Ovary (tissue), 9 donors: ENCODE data around the gene CHMP4B. TPM values are rescaled to one million over a fixed set of nuclear protein-coding genes. Genes with fewer than 3 reads are reported as not detected.

Experiments
- DNase-seq, 5 donors: peaks; one replicate each; pipeline ENCODE4 v3.0.0-alpha.2; 2019 to 2020
- H3K27ac ChIP-seq, 2 donors: fragments of 200-600 bp; one replicate each; pipeline versions ENCODE4 v1.5.1 to v1.8.0; 2019 to 2022
- H3K27me3 ChIP-seq: fragments of 200-600 bp; one replicate; pipeline ENCODE4 v1.8.0; 2022
- H3K36me3 ChIP-seq: fragments of 200-600 bp; sonication (generic); one replicate; pipeline ENCODE4 v1.5.1; 2019
- H3K4me1 ChIP-seq: one replicate; pipeline ENCODE4 v1.8.1; 2013; ENCODE audit warnings: mild to moderate bottlenecking, moderate library complexity; ENCODE audit not compliant: insufficient read depth
- H3K4me3 ChIP-seq: fragments of 200-600 bp; sonication (generic); one replicate; pipeline ENCODE4 v1.5.1; 2017
- H3K9me3 ChIP-seq, 2 donors: fragments of 200-600 bp in 1 of 2; sonication (generic) in 1 of 2; one replicate each; pipeline versions ENCODE4 v1.5.1 to v1.8.1; 2013 to 2019; ENCODE audit warnings: mild to moderate bottlenecking in 1 of 2, moderate library complexity in 1 of 2
- CTCF ChIP-seq, 3 donors: fragments of 450-650 bp in 2 of 3; fragments of 200-600 bp in 1 of 3; IDR thresholded peaks; one replicate each; pipeline versions ENCODE4 v1.5.1 to v1.8.0; 2016 to 2022; ENCODE audit warnings: antibody characterized with exemption in 3 of 3, mild to moderate bottlenecking in 1 of 3
- EP300 ChIP-seq: sonication (generic); formaldehyde crosslinking; IDR thresholded peaks from one replicate; pipeline ENCODE4 v1.6.1; 2017; ENCODE audit warnings: antibody characterized with exemption
- POLR2A ChIP-seq: fragments of 450-650 bp; IDR thresholded peaks from one replicate; pipeline ENCODE4 v1.6.1; 2017; ENCODE audit warnings: antibody characterized with exemption, mild to moderate bottlenecking, moderate library complexity
- WGBS, 3 donors: extraction: QIAGEN DNeasy Blood & Tissue Kit in 1 of 3; methylation state at CpG; one replicate each; pipeline versions ENCODE4 v1.1.5 to v1.1.7; 2013 to 2017; 5-methylcytosine and 5-hydroxymethylcytosine counted together
- intact Hi-C, 4 donors: fragments of 100-400 bp; cut with DNase I; formaldehyde crosslinking; loops; one replicate each; pipeline versions ENCODE4 v1.11.0 to v1.15.1; 2022 to 2023
- polyA plus RNA-seq, 2 donors: library from polyadenylated mRNA; stranded (reverse); fragments of 200-250 nt in 1 of 2; fragments of 350-450 nt in 1 of 2; fragmentation: Illumina TruSeq in 1 of 2; extraction: RNeasy Lipid Tissue Mini Kit (QIAGEN cat#74804) in 1 of 2; gene quantifications; one replicate each; pipeline ENCODE4 v1.2.3, GENCODE V29; 2013 to 2014
- total RNA-seq, 7 donors: library from RNA; depleted of rRNA in 2 of 7; stranded (reverse); fragments of >200 nt in 2 of 7; fragmentation: NEBNext Ultra II Directional in 3 of 7; extraction: Animal tissue kit (Norgen Biotek cat#: 25700) in 3 of 7; gene quantifications; one replicate each; pipeline versions ENCODE4 v1.1.0 to v1.2.4, GENCODE V29; 2016 to 2023
- donor health status: DM: no; HTN: no; CAD: no; lungs with moderate emphysema.
- donor health status: DM: no; HTN: no; CAD: no.
- donor health status: Bipolar disorder and iron deficiency.
- donor health status: DM: yes; HTN: yes; CAD: no.
- donor health status: DM: no; HTN: no; CAD: no.
- donor health status: DM: yes; HTN: yes; CAD: no.

The CHMP4B gene
- total and polyA plus RNA-seq, 9 donors = 48.5 to 153 (median 96.7) TPM

GRCh38 chr20:33785503-33785902, 25.6 kb upstream of the CHMP4B start:
- Histone ChIP-seq H3K36me3 (no peaks in the 10 kb centered on the region), H3K9me3 (no peaks in the 10 kb centered on the region), H3K27me3 (no peaks in the 10 kb centered on the region), H3K4me3 (no peak overlapping the region), H3K27ac (no peak overlapping the region), H3K4me1 (no peaks in the 10 kb centered on the region)
- intact Hi-C loops = no loop called here
- TF ChIP-seq POLR2A (no peak), CTCF (IDR thresholded peaks at IDR 0.05) (no peak), EP300 (no peak)
- no peak for DNase-seq
- 92 to 95% (median 93%) methylated on average over 5 of the region's 5 CpGs for WGBS, 3 donors

- no peak overlapping the region for H3K27ac ChIP-seq
- WGBS, 3 donors = 73 to 82% (median 77%) methylated on average over 9 of the region's 9 CpGs
- H3K36me3 ChIP-seq = no peaks in the 10 kb centered on the region
These were observed 23.8 kb upstream of the CHMP4B start for GRCh38 chr20:33787253-33787891.

GRCh38 chr20:33788351-33789049, 22.6 kb upstream of the CHMP4B start:
- TF ChIP-seq EP300 (no peak), POLR2A (no peak), CTCF (IDR thresholded peaks at IDR 0.05) (no peak)
- Histone ChIP-seq H3K4me1 (no peaks in the 10 kb centered on the region), H3K9me3 (no peaks in the 10 kb centered on the region), H3K36me3 (no peaks in the 10 kb centered on the region), H3K27ac (no peak overlapping the region), H3K4me3 (no peak overlapping the region), H3K27me3 (no peaks in the 10 kb centered on the region)
- intact Hi-C loops = no loop called here
- 92 to 94% (median 92%) methylated on average over 12 of the region's 12 CpGs for WGBS, 3 donors
- DNase-seq = no peak

More at GRCh38 chr20:33787253-33787891, 23.8 kb upstream of the CHMP4B start:
- Histone ChIP-seq H3K27me3 (no peaks in the 10 kb centered on the region), H3K4me3 (no peak overlapping the region), H3K9me3 (no peaks in the 10 kb centered on the region), H3K4me1 (no peaks in the 10 kb centered on the region)
- TF ChIP-seq CTCF (IDR thresholded peaks at IDR 0.05) = no peak
- no peak for TF ChIP-seq POLR2A
- no peak for TF ChIP-seq EP300
- DNase-seq = no peak
- intact Hi-C loops = no loop called here

GRCh38 chr20:33789109-33789857, 21.9 kb upstream of the CHMP4B start:
- WGBS, 3 donors = 75 to 80% (median 79%) methylated on average over 11 of the region's 11 CpGs
- TF ChIP-seq CTCF (IDR thresholded peaks at IDR 0.05) = no peak
- TF ChIP-seq POLR2A = no peak
- no peak for TF ChIP-seq EP300
- intact Hi-C loops = no loop called here
- H3K4me3 ChIP-seq = no peak overlapping the region
- no peaks in the 10 kb centered on the region for H3K36me3 ChIP-seq
- DNase-seq = peak in 2 of 5 donors; percentile 22 to 28
- no peak overlapping the region for H3K27ac ChIP-seq
- H3K4me1 ChIP-seq = no peaks in the 10 kb centered on the region
- no peaks in the 10 kb centered on the region for H3K27me3 ChIP-seq
- H3K9me3 ChIP-seq = no peaks in the 10 kb centered on the region
